ENCODE measurements around the gene RPH3AL.

DNA sequence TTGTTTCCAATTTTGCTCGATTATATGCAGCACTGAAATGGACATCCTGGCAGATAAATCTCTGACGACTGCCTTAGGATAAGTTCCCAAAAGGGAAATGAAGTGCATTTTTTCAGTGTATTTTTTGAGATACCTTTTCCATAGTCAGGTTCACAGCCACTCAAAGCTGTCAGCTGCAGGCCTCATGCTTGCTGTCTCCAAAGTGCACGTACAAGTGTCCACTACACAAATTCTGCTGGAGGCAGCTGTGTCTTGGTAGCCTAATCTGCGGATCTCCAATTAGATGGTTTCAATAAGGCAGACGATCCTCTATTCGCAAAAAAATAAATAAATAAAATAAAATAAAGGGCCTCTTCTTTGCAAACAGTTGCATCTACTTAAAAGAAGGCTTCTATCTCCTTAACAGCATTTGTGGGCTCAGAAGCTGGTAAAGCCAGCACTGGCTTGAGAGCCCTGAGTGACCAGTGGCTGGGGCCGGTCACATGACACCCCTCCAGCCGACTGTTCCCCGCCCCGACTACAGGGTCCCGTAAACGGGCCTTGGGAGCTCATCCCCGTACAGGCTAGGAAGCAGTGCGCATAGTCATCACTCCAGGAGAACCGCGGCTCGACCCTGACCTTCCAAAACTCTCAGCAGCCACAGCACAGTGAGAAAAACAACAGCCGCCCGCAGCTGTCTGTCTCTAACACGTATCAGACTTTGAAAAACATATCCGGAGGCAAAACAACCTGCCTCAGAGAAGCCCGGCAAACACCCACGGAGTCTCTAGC, 18.8 kb downstream of the RPH3AL start:
- TF ChIP-seq CTCF (IDR thresholded peaks at IDR 0.05): peak in 1 of 4 experiments; percentile 11
- TF ChIP-seq POLR2AphosphoS5 (IDR thresholded peaks at IDR 0.05): peak; percentile 19

All from gastroesophageal sphincter (tissue), 3 donors.